Activated CD4-positive, CD25-positive, alpha-beta regulatory T cell treated with anti-CD3 and anti-CD28 coated beads, Interleukin-2, amount 50 U/mL, for 72 hours (primary cell): Measurements from ENCODE around the gene TFEB.

Source experiments
- DNase-seq: peaks from one replicate; pipeline ENCODE4 v3.0.0; 2021

Gene TFEB

DNA sequence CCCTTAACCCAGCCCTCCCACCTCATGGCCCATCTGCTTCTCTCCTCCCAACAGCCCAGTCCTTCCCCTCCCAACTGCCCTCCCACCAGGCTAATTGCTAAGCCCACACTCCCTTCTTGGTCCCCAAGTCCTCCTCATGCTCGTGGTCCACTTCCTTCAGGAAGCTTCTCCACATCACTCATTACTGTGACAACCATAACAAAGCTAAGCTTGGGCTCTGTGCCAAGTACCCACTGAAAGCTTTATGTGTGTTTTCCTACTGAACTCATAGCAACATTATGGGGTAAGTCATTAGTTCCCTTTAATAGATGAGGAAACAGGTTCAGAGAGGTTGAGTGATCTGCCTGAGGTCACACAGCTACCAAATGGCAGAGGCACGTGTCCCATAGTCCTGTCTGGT lies 28.1 kb upstream of the TFEB start:
- DNase-seq = no peak

DNA sequence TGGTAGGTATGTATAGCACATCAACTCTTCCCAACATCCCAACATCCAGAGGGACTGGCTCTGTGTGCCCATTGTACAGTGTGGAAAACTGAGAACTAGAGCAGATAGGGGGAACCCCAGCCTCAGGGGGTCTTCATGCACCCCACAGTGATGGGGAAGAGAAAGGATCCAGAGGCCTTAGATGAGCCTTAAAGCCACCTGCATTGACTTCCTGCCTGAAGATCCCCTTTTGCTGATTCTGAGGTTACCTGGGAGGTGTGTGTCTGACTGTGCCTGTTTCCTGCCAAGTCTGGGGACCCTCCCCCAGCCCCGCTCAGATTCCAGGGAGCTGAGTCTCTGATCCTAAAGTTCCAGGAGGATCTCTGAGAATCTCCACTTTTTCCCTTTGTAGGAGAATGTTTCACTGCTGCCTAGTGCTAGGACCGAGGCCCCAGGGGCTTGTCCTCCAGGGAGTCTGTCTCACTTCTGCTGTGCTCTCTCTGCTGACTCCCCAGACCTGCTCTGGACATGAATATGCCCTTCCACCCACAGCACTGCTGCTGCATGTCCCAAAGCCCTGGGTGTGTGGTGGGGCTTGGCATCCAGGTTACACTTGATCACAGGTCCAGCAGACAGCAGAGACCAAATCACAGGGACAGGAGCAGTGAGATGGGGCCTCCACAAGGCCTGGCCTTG lies 24.6 kb upstream of the TFEB start:
- DNase-seq = no peak

GRCh38 chr6:41759106-41759904 lies 23.9 kb upstream of the TFEB start:
- no peak for DNase-seq

GRCh38 chr6:41758641-41759035 lies 23.2 kb upstream of the TFEB start:
- DNase-seq = no peak

DNA sequence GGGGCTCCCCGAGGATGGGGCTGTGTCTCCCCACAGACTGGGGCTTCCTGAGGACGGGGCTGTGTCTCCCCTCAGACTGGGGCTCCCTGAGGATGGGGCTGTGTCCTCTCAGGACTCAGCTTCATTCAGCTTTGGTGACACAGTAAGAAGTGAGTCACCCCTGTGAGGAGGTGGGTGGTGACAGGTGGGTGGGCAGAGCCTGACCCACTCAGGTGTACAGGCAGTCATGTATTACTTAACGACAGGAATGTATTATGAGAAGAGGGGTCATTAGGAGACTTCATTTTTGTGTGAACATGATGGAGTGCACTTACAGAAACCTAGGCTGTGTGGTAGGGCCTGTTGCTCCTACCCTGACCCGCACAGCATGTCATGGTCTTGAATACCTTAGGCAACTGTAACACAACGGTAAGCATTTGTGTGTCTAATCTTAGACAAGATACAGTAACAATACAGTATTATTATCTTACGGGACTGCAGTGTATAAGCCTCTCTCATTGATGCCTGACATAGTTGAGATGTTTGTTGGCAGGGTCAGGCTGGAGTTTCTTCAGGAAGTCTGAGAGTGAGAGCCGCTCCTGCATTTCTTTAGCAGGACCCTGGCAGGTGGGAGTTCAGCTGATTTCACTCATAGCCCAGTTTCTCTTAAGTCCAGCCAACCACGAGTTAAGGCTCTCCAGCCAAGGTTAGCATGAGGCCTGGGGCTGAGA lies 22.7 kb upstream of the TFEB start:
- no peak for DNase-seq

GRCh38 chr6:41757271-41757670 lies 21.9 kb upstream of the TFEB start:
- no peak for DNase-seq

DNA sequence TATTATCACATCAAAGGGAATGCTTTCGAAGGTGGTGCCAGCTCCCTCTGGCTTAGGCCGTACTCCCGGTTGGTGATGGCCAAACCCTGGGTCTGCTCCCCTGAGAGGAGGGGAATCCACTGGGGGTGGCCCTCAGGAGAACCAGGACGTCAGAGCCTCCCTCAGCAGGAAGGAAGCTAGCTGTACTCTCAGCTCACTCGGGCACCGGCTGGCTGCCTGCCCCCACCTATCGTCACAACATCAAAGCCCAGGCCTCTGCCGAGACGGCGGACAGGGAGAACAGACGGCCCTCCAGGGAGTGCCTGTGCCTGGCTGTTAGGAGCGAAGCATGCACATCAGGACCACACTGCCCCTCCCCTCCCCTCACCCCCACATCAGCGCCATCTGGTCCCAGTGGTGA lies 20.9 kb upstream of the TFEB start:
- DNase-seq = no peak

DNA sequence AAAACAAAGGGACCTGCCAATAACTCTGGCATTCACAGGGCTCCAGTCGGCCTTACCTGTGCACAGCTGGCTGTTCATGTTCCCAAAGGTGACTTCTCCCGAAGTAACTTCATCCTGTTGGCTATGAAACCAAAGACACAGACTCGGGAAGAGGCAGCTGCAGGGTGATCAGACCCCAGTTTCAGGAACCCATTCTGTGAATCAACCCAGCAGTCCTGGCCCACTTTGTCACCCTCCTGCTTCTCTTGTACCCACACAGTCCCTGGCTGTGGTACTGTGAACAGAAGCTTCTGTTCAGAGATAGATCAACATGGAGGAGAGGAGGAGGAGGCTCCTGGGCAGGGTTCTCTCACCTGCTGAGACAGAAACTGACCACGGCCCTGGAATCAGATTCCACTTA lies 20.5 kb upstream of the TFEB start:
- DNase-seq = no peak

DNA sequence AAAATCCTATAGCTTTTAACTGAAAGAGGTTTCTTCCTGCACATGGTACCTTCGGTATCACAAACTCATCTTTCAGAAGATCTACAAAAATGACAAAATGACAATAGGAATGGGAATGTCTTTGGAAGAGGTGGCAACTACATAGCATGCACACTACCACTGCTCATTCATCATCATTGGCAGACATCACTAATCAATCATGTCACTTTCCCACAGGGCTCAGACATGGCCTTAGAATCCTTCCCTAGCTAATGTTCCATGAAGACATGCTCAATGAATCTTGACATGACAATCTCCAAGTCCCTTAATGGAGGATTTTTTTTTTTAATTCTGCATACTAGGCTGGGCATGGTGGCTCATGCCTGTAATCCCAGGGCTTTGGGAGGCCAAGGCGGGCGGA lies 15.0 kb upstream of the TFEB start:
- DNase-seq = no peak

GRCh38 chr6:41748542-41748941 lies 13.1 kb upstream of the TFEB start:
- DNase-seq = no peak

- DNase-seq = no peak
Measured at GRCh38 chr6:41748102-41748477, 12.7 kb upstream of the TFEB start.

DNA sequence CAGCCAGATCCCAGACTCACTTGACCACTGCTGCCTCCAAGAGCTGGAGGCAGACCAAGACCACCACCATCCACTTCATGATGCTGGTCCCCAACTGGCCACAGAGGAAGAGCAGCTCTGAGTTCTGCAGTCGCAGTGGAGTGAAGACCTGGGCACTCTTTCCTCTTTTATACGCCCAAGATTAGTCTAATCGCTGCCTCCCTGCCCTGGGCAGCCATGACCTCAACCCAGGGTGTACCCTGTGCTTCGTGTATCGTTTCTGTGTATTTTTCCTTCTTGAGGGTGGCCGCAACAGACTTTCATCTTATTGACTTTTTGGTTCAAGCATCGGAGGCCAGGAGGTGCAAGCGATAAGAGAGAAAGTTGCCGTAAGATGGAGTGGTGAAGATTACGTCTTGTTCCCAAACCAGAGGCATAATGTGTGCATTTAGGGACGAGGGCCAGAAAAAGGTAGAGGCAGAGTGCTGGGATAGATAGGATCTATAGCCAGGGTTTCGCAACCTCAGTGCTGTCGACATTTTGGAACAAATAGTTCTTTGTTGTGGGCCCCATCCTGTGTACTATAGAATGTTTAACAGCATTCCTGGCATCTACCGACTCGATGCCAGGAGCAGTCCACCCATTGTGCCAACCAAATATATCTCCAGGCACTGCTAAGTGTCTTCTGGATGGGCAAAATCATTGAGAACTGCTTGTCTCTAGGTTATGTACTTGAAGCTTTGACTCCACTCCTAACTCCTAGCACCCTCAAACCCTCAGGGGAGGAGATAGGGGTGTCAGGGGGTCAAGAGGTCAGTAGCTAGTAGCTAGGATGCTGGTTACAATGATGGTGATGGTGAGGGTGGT lies 12.1 kb upstream of the TFEB start, which contains the start of gene PGC:
TSS of gene PGC (minus strand) at position 142 of the 846 bp plus-strand sequence. CDS start at position 79, 63 bp downstream.
- DNase-seq = no peak

- DNase-seq = no peak
Measured at GRCh38 chr6:41746107-41746506, 10.7 kb upstream of the TFEB start.

DNA sequence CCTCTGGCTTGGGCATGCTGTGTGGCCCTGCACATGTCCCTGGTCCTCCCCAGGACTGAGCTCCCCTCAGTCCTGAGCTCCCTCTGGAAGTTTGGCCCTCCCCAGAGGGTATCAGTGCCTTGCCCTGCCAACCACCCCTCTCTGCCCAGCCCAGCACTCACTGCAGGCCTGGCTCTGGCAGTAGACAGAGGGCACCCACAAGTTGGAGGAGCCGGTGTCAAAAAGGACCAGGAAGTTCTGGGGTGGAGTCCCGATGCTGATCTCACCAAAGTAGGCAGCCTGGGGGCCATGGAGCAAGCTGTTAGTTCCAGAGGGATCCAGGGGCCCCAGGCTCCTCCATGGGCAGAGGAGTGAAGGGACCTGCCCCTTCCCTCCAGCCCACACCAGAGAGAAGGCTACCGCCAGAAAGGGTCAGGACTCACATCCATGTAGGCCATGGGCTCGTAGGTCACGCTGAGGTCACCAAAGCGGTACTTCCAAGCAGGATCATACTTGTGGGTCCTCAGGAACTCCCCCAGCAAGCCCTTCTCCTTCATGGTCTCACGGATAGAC lies 8.9 kb upstream of the TFEB start:
- no peak for DNase-seq

GRCh38 chr6:41743406-41744235 lies 8.2 kb upstream of the TFEB start:
- DNase-seq = no peak

GRCh38 chr6:41741625-41742490 lies 6.5 kb upstream of the TFEB start:
- no peak for DNase-seq

DNA sequence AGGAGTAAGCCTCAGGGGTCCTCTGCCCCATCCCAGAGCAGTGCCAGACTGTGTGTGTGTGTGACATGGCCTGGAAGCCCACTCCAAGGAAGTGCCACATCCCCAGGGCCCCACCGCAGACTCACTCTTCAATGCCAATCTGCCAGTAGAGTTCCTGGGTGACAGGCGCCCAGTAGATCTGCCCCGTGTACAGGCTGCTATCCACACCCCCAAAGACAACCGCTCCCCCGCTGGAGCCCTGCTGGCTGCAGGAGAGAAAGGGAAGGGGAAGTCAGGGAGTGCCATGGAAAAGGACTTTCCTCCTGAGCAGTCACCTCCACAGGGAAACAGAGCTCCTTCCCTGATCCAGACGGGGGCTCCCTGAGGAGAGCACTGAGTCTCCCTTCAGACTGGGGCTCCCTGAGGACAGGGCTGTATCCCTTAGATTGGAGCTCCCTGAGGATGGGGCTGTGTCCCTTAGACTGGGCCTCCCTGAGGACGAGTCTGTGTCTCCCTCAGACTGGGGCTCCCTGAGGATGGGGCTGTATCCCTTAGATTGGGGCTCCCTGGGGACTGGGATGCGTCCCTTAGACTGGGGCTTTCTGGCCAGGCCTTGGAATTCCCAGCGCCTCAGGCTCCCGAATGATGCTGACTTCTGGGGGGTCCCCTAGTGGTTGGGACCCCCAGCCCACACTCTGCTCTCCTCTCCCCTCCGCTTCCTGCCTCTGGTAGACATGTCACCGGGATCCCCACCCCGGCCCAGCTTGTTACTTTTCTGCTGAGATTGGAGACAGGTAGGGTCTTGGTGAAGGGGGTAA lies 5.2 kb upstream of the TFEB start:
- DNase-seq = no peak

GRCh38 chr6:41739041-41739440 lies 3.6 kb upstream of the TFEB start:
- DNase-seq = no peak

- DNase-seq = no peak
Measured at GRCh38 chr6:41737591-41738130, 2.3 kb upstream of the TFEB start.
